IPS-20b (cell line): ENCODE results near the gene POR.
A peak's percentile ranks its signal among the peaks of the same experiment; 100 is the strongest.
"Not testable (repeated sequence)": the region's sequence is repeated elsewhere in the genome, so short reads cannot be mapped to it uniquely, and the experiment has no call there.

Experiments used
- H3K27ac ChIP-seq: one replicate; pipeline ENCODE4 v1.5.1; 2013; ENCODE audit warnings: low read length
- H3K27me3 ChIP-seq: 2 replicates; pipeline ENCODE4 v1.6.1; 2013; ENCODE audit warnings: mild to moderate bottlenecking, low read length, inconsistent platforms; ENCODE audit not compliant: insufficient read depth
- H3K36me3 ChIP-seq: 2 replicates; pipeline ENCODE4 v1.6.1; 2013; ENCODE audit warnings: low read depth, mild to moderate bottlenecking, inconsistent platforms, low read length, moderate library complexity; ENCODE audit not compliant: insufficient read depth
- H3K4me1 ChIP-seq: 2 replicates; pipeline ENCODE4 v1.6.1; 2013; ENCODE audit warnings: mild to moderate bottlenecking, control low read depth, inconsistent platforms, low read length, moderate library complexity; ENCODE audit not compliant: insufficient read depth
- H3K4me3 ChIP-seq: 2 replicates; pipeline ENCODE4 v1.5.1; 2013; ENCODE audit warnings: mild to moderate bottlenecking, low read length, inconsistent platforms
- H3K9ac ChIP-seq: 2 replicates; pipeline ENCODE4 v1.6.1; 2013; ENCODE audit warnings: low read depth, mild to moderate bottlenecking, inconsistent platforms, low read length, moderate library complexity
- H3K9me3 ChIP-seq: 2 replicates; pipeline ENCODE4 v1.6.1; 2013; ENCODE audit warnings: mild to moderate bottlenecking, low read depth, low read length, inconsistent platforms; ENCODE audit not compliant: insufficient read depth

Gene POR

GRCh38 chr7:75876126-75876881 is 38.7 kb upstream of the POR start:
- H3K36me3 ChIP-seq = peaks cover 11% of the 10 kb centered on the region
- H3K4me1 ChIP-seq = peaks cover 21% of the 10 kb centered on the region
- H3K9me3 ChIP-seq = no peaks in the 10 kb centered on the region
- H3K27me3 ChIP-seq = peaks cover 12% of the 10 kb centered on the region; the same call in 1 of the 2 replicates
- H3K4me3 ChIP-seq = no peak overlapping the region
- H3K27ac ChIP-seq = no peak overlapping the region
- H3K9ac ChIP-seq = no peak overlapping the region

- Histone ChIP-seq H3K36me3 (peaks cover 31% of the 10 kb centered on the region), H3K4me3 (peak overlapping the region; percentile 58), H3K27me3 (peaks cover 12% of the 10 kb centered on the region; the same call in 1 of the 2 replicates), H3K9ac (peak overlapping the region; percentile 71; the same call in 1 of the 2 replicates), H3K9me3 (no peaks in the 10 kb centered on the region), H3K27ac (peak overlapping the region; percentile 90), H3K4me1 (peaks cover 21% of the 10 kb centered on the region)
Observed at GRCh38 chr7:75878312-75878768, 36.6 kb upstream of the POR start.

- peaks cover 12% of the 10 kb centered on the region; the same call in 1 of the 2 replicates for H3K27me3 ChIP-seq
- peak within 1 kb of the TSS; percentile 90 for H3K27ac ChIP-seq
- H3K4me3 ChIP-seq = peak within 1 kb of the TSS; percentile 84
- H3K4me1 ChIP-seq = peaks cover 21% of the 10 kb centered on the region
- peak within 1 kb of the TSS; percentile 94 for H3K9ac ChIP-seq
- H3K9me3 ChIP-seq = no peaks in the 10 kb centered on the region
- peaks cover 37% of the 10 kb centered on the region for H3K36me3 ChIP-seq
Observed at GRCh38 chr7:75878769-75879611, 36.0 kb upstream of the POR start, which contains the start of gene RHBDD2. TSS of gene RHBDD2 (plus strand) at chr7:75879034. CDS start at chr7:75879083, 49 bp downstream.

GRCh38 chr7:75879771-75880184 is 35.2 kb upstream of the POR start:
- Histone ChIP-seq H3K9ac (peak overlapping the region; percentile 94; the same call in 1 of the 2 replicates), H3K36me3 (peaks cover 45% of the 10 kb centered on the region), H3K4me3 (peak overlapping the region; percentile 84), H3K9me3 (no peaks in the 10 kb centered on the region), H3K27ac (peak overlapping the region; percentile 70), H3K4me1 (peaks cover 21% of the 10 kb centered on the region), H3K27me3 (peaks cover 12% of the 10 kb centered on the region; the same call in 1 of the 2 replicates)

GRCh38 chr7:75880242-75880641 is 34.7 kb upstream of the POR start:
- H3K9ac ChIP-seq = peak overlapping the region; percentile 94; the same call in 1 of the 2 replicates
- peaks cover 21% of the 10 kb centered on the region for H3K4me1 ChIP-seq
- H3K27me3 ChIP-seq = peaks cover 12% of the 10 kb centered on the region; the same call in 1 of the 2 replicates
- H3K36me3 ChIP-seq = peaks cover 50% of the 10 kb centered on the region
- no peak overlapping the region for H3K27ac ChIP-seq
- H3K9me3 ChIP-seq = no peaks in the 10 kb centered on the region
- peak overlapping the region; percentile 84 for H3K4me3 ChIP-seq

- Histone ChIP-seq H3K27me3 (peaks cover 12% of the 10 kb centered on the region; the same call in 1 of the 2 replicates), H3K4me1 (peaks cover 16% of the 10 kb centered on the region), H3K36me3 (peaks cover 63% of the 10 kb centered on the region), H3K27ac (no peak overlapping the region), H3K9ac (no peak overlapping the region), H3K9me3 (no peaks in the 10 kb centered on the region), H3K4me3 (no peak overlapping the region)
Observed at GRCh38 chr7:75881436-75882095, 33.4 kb upstream of the POR start.

- not testable (repeated sequence) for H3K4me3 ChIP-seq, H3K27ac ChIP-seq, H3K9ac ChIP-seq, H3K9me3 ChIP-seq
- peaks cover 78% of the 10 kb centered on the region for H3K36me3 ChIP-seq
- peaks cover 13% of the 10 kb centered on the region for H3K4me1 ChIP-seq
- H3K27me3 ChIP-seq = peaks cover 12% of the 10 kb centered on the region; the same call in 1 of the 2 replicates
Observed at GRCh38 chr7:75883265-75883824, 31.6 kb upstream of the POR start.

GRCh38 chr7:75884476-75884875 is 30.5 kb upstream of the POR start:
- Histone ChIP-seq H3K4me1 (peaks cover 10% of the 10 kb centered on the region), H3K9me3 (no peaks in the 10 kb centered on the region), H3K27ac (no peak overlapping the region), H3K4me3 (no peak overlapping the region), H3K27me3 (peaks cover 12% of the 10 kb centered on the region; the same call in 1 of the 2 replicates), H3K9ac (no peak overlapping the region), H3K36me3 (peaks cover 78% of the 10 kb centered on the region)

- H3K4me3 ChIP-seq = no peak overlapping the region
- peaks cover 78% of the 10 kb centered on the region for H3K36me3 ChIP-seq
- H3K27me3 ChIP-seq = peaks cover 7% of the 10 kb centered on the region; the same call in 1 of the 2 replicates
- no peak overlapping the region for H3K27ac ChIP-seq
- H3K9me3 ChIP-seq = no peaks in the 10 kb centered on the region
- no peak overlapping the region for H3K9ac ChIP-seq
- peaks cover 5% of the 10 kb centered on the region for H3K4me1 ChIP-seq
Observed at GRCh38 chr7:75885036-75885435, 29.9 kb upstream of the POR start.

- Histone ChIP-seq H3K4me1 (no peaks in the 10 kb centered on the region), H3K9me3 (no peaks in the 10 kb centered on the region), H3K27me3 (no peaks in the 10 kb centered on the region), H3K4me3 (no peak overlapping the region), H3K9ac (no peak overlapping the region), H3K27ac (no peak overlapping the region), H3K36me3 (peaks cover 53% of the 10 kb centered on the region)
Observed at GRCh38 chr7:75887669-75888369, 27.1 kb upstream of the POR start.
